K562 (cell line): ENCODE data around the gene METTL23. TPM values are rescaled to one million over a fixed set of nuclear protein-coding genes. Genes with fewer than 3 reads are reported as not detected.

Source experiments
- BCLAF1 ChIP-seq, 2 experiments: fragments of 450-650 bp in 1 of 2; IDR thresholded peaks; 2 replicates each; pipeline ENCODE4 v1.6.1; 2011 to 2017; ENCODE audit warnings: low read depth in 2 of 2, antibody characterized with exemption in 1 of 2, borderline replicate concordance in 1 of 2, low read length in 1 of 2, mild to moderate bottlenecking in 1 of 2, mixed read lengths in 1 of 2; ENCODE audit not compliant: control insufficient read depth in 1 of 2
- E2F5 ChIP-seq: sonication (generic); formaldehyde crosslinking; IDR thresholded peaks from 2 replicates; pipeline ENCODE4 v1.8.0; 2022; ENCODE audit warnings: mild to moderate bottlenecking, missing genetic modification reagents
- HBP1 ChIP-seq: fragments of 450-650 bp; formaldehyde crosslinking; IDR thresholded peaks from 2 replicates; pipeline ENCODE4 v1.4.0; 2022; ENCODE audit warnings: missing genetic modification characterization
- NONO ChIP-seq, 2 experiments: fragments of 200-400 bp in 1 of 2; fragments of 450-650 bp in 1 of 2; formaldehyde crosslinking in 1 of 2; IDR thresholded peaks; 2 replicates each; pipeline ENCODE4 v1.6.1; 2017; ENCODE audit warnings: low read depth in 2 of 2, mild to moderate bottlenecking in 2 of 2, moderate library complexity in 2 of 2, low read length in 1 of 2
- RBM14 ChIP-seq: fragments of 200-400 bp; formaldehyde crosslinking; IDR thresholded peaks from 2 replicates; pipeline ENCODE4 v1.6.1; 2018; ENCODE audit warnings: low read depth, mild to moderate bottlenecking, low read length, moderate library complexity, borderline replicate concordance; ENCODE audit not compliant: insufficient read depth
- STAT5A ChIP-seq: IDR thresholded peaks from 2 replicates; pipeline ENCODE4 v1.6.1; 2012; ENCODE audit warnings: low read length, inconsistent platforms, borderline replicate concordance
- TEAD4 ChIP-seq, 2 experiments: sonication (generic) in 1 of 2; formaldehyde crosslinking in 1 of 2; IDR thresholded peaks; 2 replicates each; pipeline versions ENCODE4 v1.6.1 to v1.8.0; 2012 to 2022; ENCODE audit warnings: borderline replicate concordance in 1 of 2, inconsistent platforms in 1 of 2, low read length in 1 of 2, mild to moderate bottlenecking in 1 of 2, missing genetic modification reagents in 1 of 2
- polyA plus RNA-seq, 8 experiments: library from polyadenylated mRNA; depleted of rRNA in 4 of 8; stranded (reverse) in 5 of 8; unstranded in 3 of 8; fragments of >200 nt; fragmentation: Nextera tagmentation in 2 of 8; fragmentation: Illumina TruSeq in 1 of 8; extraction: Ambion mirVana in 2 of 8; extraction: Trizol in 1 of 8; gene quantifications; 2 replicates each; pipeline versions ENCODE4 v1.2.1 to v1.2.3, GENCODE V29; 2011 to 2014; ENCODE audit warnings: inconsistent platforms in 1 of 8, missing spikeins in 1 of 8
- total RNA-seq, 7 experiments: library from RNA; depleted of rRNA in 6 of 7; stranded (reverse); fragments of >200 nt in 6 of 7; fragmentation: Illumina TruSeq in 2 of 7; extraction: Trizol in 2 of 7; gene quantifications; 2 replicates each; pipeline versions ENCODE4 v1.2.1 to v1.2.3, GENCODE V29; 2011 to 2021; ENCODE audit warnings: low replicate concordance in 1 of 7
- TF ChIP-seq, protein P1 (sequence below): fragments of 450-650 bp; IDR thresholded peaks from 2 replicates; pipeline ENCODE4 v1.6.1; 2016; ENCODE audit warnings: low read depth
- TF ChIP-seq, protein P2 (sequence below): fragments of 250-450 bp; sonication (Bioruptor Pico); IDR thresholded peaks from 2 replicates; pipeline ENCODE4 v1.9.0; 2021; ENCODE audit warnings: mild to moderate bottlenecking

Gene METTL23
- total and polyA plus RNA-seq, 9 of the 15 experiments (the other 6 are each of a cell fraction or from before 2014, with no cell fraction given), result 29.4 to 67.3 (median 41.6) TPM

- TF ChIP-seq, protein P1, sequence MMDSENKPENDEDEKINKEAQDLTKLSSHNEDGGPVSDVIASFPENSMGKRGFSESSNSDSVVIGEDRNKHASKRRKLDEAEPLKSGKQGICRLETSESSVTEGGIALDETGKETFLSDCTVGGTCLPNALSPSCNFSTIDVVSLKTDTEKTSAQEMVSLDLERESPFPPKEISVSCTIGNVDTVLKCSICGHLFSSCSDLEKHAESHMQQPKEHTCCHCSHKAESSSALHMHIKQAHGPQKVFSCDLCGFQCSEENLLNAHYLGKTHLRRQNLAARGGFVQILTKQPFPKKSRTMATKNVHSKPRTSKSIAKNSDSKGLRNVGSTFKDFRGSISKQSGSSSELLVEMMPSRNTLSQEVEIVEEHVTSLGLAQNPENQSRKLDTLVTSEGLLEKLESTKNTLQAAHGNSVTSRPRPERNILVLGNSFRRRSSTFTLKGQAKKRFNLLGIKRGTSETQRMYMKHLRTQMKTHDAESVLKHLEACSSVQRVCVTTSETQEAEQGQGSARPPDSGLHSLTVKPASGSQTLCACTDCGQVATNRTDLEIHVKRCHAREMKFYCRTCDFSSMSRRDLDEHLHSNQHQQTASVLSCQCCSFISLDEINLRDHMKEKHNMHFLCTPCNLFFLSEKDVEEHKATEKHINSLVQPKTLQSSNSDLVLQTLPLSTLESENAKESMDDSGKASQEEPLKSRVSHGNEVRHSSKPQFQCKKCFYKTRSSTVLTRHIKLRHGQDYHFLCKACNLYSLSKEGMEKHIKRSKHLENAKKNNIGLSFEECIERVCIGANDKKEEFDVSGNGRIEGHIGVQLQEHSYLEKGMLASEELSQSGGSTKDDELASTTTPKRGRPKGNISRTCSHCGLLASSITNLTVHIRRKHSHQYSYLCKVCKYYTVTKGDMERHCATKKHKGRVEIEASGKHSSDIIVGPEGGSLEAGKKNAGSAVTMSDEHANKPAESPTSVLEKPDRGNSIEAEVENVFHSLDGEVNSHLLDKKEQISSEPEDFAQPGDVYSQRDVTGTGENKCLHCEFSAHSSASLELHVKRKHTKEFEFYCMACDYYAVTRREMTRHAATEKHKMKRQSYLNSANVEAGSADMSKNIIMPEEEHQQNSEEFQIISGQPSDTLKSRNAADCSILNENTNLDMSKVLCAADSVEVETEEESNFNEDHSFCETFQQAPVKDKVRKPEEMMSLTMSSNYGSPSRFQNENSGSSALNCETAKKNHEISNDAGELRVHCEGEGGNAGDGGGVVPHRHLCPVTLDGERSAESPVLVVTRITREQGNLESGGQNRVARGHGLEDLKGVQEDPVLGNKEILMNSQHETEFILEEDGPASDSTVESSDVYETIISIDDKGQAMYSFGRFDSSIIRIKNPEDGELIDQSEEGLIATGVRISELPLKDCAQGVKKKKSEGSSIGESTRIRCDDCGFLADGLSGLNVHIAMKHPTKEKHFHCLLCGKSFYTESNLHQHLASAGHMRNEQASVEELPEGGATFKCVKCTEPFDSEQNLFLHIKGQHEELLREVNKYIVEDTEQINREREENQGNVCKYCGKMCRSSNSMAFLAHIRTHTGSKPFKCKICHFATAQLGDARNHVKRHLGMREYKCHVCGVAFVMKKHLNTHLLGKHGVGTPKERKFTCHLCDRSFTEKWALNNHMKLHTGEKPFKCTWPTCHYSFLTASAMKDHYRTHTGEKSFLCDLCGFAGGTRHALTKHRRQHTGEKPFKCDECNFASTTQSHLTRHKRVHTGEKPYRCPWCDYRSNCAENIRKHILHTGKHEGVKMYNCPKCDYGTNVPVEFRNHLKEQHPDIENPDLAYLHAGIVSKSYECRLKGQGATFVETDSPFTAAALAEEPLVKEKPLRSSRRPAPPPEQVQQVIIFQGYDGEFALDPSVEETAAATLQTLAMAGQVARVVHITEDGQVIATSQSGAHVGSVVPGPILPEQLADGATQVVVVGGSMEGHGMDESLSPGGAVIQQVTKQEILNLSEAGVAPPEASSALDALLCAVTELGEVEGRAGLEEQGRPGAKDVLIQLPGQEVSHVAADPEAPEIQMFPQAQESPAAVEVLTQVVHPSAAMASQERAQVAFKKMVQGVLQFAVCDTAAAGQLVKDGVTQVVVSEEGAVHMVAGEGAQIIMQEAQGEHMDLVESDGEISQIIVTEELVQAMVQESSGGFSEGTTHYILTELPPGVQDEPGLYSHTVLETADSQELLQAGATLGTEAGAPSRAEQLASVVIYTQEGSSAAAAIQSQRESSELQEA, result no peak
- 0 out of 2 replicates have a peak, but pooled peaks have one; percentile 13 for TF ChIP-seq TEAD4 (IDR thresholded peaks at IDR 0.05; ENCODE audit: low read length)
- no peak for TF ChIP-seq TEAD4 (CRISPR knock-in tag; IDR thresholded peaks at IDR 0.05; ENCODE audit: borderline replicate concordance)
- peak in 1 of 2 experiments; percentile 45; a peak in 1 of 4 replicates for TF ChIP-seq BCLAF1 (IDR thresholded peaks at IDR 0.05; ENCODE audit: borderline replicate concordance in 1 of 2, control insufficient read depth in 1 of 2, low read depth in 2 of 2, low read length in 1 of 2)
- TF ChIP-seq NONO (IDR thresholded peaks at IDR 0.05; ENCODE audit: low read depth in 2 of 2, low read length in 1 of 2), result no peak
- TF ChIP-seq RBM14, result no peak
- TF ChIP-seq STAT5A, result peak; percentile 46; the same call in 1 of the 2 replicates
- TF ChIP-seq, protein P2, sequence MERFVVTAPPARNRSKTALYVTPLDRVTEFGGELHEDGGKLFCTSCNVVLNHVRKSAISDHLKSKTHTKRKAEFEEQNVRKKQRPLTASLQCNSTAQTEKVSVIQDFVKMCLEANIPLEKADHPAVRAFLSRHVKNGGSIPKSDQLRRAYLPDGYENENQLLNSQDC (CRISPR knock-in tag), result no peak
- TF ChIP-seq HBP1 (CRISPR knock-in tag), result 0 out of 2 replicates have a peak, but pooled peaks have one; percentile 17
- no peak for TF ChIP-seq E2F5 (CRISPR knock-in tag)
Measured at GRCh38 chr17:76732734-76733617, 6.3 kb downstream of the METTL23 start (continued).
